K562 (cell line): Measurements from ENCODE around the gene CPLX4. TPM values are rescaled to one million over a fixed set of nuclear protein-coding genes. Genes with fewer than 3 reads are reported as not detected.

Experiments used
- ATAC-seq: fragments of 200-7000 bp; cut with Tn5 transposase; 3 replicates; pipeline ENCODE4 v1.9.1; 2020; ENCODE audit warnings: moderate library complexity
- BruUV-seq: library from RNA; stranded (reverse); fragments of 400-500 nt; replicated peaks from 2 replicates; lab custom pipeline; 2021; lab: Mats Ljungman, UMichigan
- CTCF ChIA-PET: fragments of 300-600 bp; formaldehyde crosslinking; extraction: SDS; loops from one replicate; lab custom pipeline; 2021; ENCODE audit warnings: low intra/inter-chr PET ratio; lab: Yijun Ruan, JAX
- POLR2A ChIA-PET: fragments of 300-600, 350-650 bp; sonication (Branson Sonifier 250); formaldehyde crosslinking; extraction: SDS; loops from one replicate; lab custom pipeline; 2021; ENCODE audit warnings: antibody characterized with exemption, inconsistent platforms; lab: Yijun Ruan, JAX
- DNase-seq, 4 experiments: peaks; one replicate each; pipeline versions ENCODE4 v3.0.0 to v3.0.0-alpha.2; 2011 to 2018; ENCODE audit warnings: low spot score in 3 of 4, mixed read lengths in 3 of 4; ENCODE audit errors: extremely low read depth in 1 of 4
- FAIRE-seq: peaks from 2 replicates; lab custom pipeline; 2011; peaks lifted over from hg19 to GRCh38; lab: Jason Lieb, UNC
- H2AFZ ChIP-seq: 2 replicates; pipeline ENCODE4 v1.6.0; 2011; ENCODE audit warnings: low read depth, low read length, control low read depth, inconsistent platforms
- H3K27ac ChIP-seq: fragments of 200-600 bp; 3 replicates; pipeline ENCODE4 v1.8.0; 2011; ENCODE audit warnings: low read depth, mild to moderate bottlenecking, control low read depth, inconsistent platforms, low read length, moderate library complexity, mixed read lengths; ENCODE audit errors: extremely low read depth
- H3K27me3 ChIP-seq, 2 experiments: fragments of 300-600 bp in 1 of 2; 2 replicates in 1 of 2; 3 replicates in 1 of 2; pipeline versions ENCODE4 v1.6.0 to v1.8.0; 2011; ENCODE audit warnings: inconsistent platforms in 2 of 2, low read length in 2 of 2, mild to moderate bottlenecking in 1 of 2, mixed read lengths in 1 of 2, moderate library complexity in 1 of 2; ENCODE audit not compliant: control insufficient read depth in 2 of 2, insufficient read depth in 2 of 2
- H3K36me3 ChIP-seq: fragments of 300-600 bp; 3 replicates; pipeline ENCODE4 v1.8.0; 2011; ENCODE audit warnings: mild to moderate bottlenecking, low read length, inconsistent platforms; ENCODE audit not compliant: control insufficient read depth, insufficient read depth
- H3K4me1 ChIP-seq, 2 experiments: fragments of 200-600 bp in 1 of 2; replicated peaks in 1 of 2; 2 replicates in 1 of 2; 3 replicates in 1 of 2; pipeline versions ENCODE4 v1.5.1 to v1.8.0; 2011; ENCODE audit warnings: inconsistent platforms in 2 of 2, low read length in 2 of 2, mild to moderate bottlenecking in 1 of 2, mixed read lengths in 1 of 2, moderate library complexity in 1 of 2; ENCODE audit not compliant: control insufficient read depth in 2 of 2, insufficient read depth in 2 of 2
- H3K4me2 ChIP-seq: 2 replicates; pipeline ENCODE4 v1.6.1; 2011; ENCODE audit warnings: low read length, control low read depth, inconsistent platforms, mixed read lengths; ENCODE audit not compliant: insufficient read depth
- H3K4me3 ChIP-seq: fragments of 200-600 bp; sonication (generic), shearing (Covaris generic); 2 replicates; pipeline ENCODE4 v1.5.1; 2016; ENCODE audit warnings: control low read depth, inconsistent platforms
- H3K79me2 ChIP-seq: fragments of 200-600 bp; 3 replicates; pipeline ENCODE4 v1.8.0; 2011; ENCODE audit warnings: low read length, inconsistent platforms; ENCODE audit not compliant: control insufficient read depth, insufficient read depth
- H3K9ac ChIP-seq, 2 experiments: 2 replicates each; pipeline versions ENCODE4 v1.6.0 to v1.6.1; 2011; ENCODE audit warnings: low read depth in 2 of 2, low read length in 2 of 2, control low read depth in 1 of 2, inconsistent platforms in 1 of 2, mild to moderate bottlenecking in 1 of 2, mixed read lengths in 1 of 2; ENCODE audit not compliant: insufficient read depth in 1 of 2
- H3K9me1 ChIP-seq: one replicate; pipeline ENCODE4 v1.6.0; 2011; ENCODE audit warnings: inconsistent platforms, mild to moderate bottlenecking, low read length, moderate library complexity; ENCODE audit not compliant: control insufficient read depth, insufficient read depth
- H3K9me3 ChIP-seq: replicated peaks from 2 replicates; pipeline ENCODE4 v1.5.1; 2011; ENCODE audit warnings: low read depth, low read length, inconsistent platforms; ENCODE audit not compliant: control insufficient read depth, insufficient read depth
- H4K20me1 ChIP-seq: replicated peaks from 2 replicates; pipeline ENCODE4 v1.6.1; 2011; ENCODE audit warnings: low read length, inconsistent platforms, mixed read lengths; ENCODE audit not compliant: control insufficient read depth, insufficient read depth
- BHLHE40 ChIP-seq: IDR thresholded peaks from 2 replicates; pipeline ENCODE4 v1.6.1; 2011; ENCODE audit warnings: low read length, improper control_type of control experiment
- DMBX1 ChIP-seq: fragments of 250-450 bp; sonication (Bioruptor Pico); IDR thresholded peaks from 2 replicates; pipeline ENCODE4 v1.8.0; 2022; ENCODE audit warnings: inconsistent platforms, mild to moderate bottlenecking, moderate library complexity, borderline replicate concordance
- GATAD2B ChIP-seq: fragments of 450-650 bp; IDR thresholded peaks from 2 replicates; pipeline ENCODE4 v1.6.1; 2017; ENCODE audit warnings: mild to moderate bottlenecking, borderline replicate concordance
- HDAC1 ChIP-seq, 2 experiments: fragments of 450-650 bp; IDR thresholded peaks; 2 replicates each; pipeline ENCODE4 v1.6.1; 2016 to 2017; ENCODE audit warnings: inconsistent platforms in 1 of 2, mild to moderate bottlenecking in 1 of 2, moderate library complexity in 1 of 2
- KAT2B ChIP-seq: IDR thresholded peaks from one replicate; pipeline ENCODE4 v1.6.1; 2012; ENCODE audit warnings: low read depth, mild to moderate bottlenecking, control low read depth, inconsistent platforms, low read length, moderate library complexity
- KDM5B ChIP-seq: fragments of 200-600 bp; sonication (generic); IDR thresholded peaks from 2 replicates; pipeline ENCODE4 v1.6.1; 2012; ENCODE audit warnings: low read depth, mild to moderate bottlenecking, moderate library complexity, low read length, control low read depth, inconsistent platforms; ENCODE audit not compliant: insufficient replicate concordance
- NELFE ChIP-seq: IDR thresholded peaks from 2 replicates; pipeline ENCODE4 v1.6.1; 2011; ENCODE audit warnings: mild to moderate bottlenecking; ENCODE audit not compliant: insufficient read depth, insufficient read length
- PYGO2 ChIP-seq: fragments of 450-650 bp; IDR thresholded peaks from 2 replicates; pipeline ENCODE4 v1.6.1; 2016; ENCODE audit warnings: mild to moderate bottlenecking, missing genetic modification characterization, moderate library complexity, missing compliant biosample characterization
- SLC30A9 ChIP-seq: fragments of 250-450 bp; sonication (Bioruptor Pico); IDR thresholded peaks from 2 replicates; pipeline ENCODE4 v1.8.0; 2022; ENCODE audit warnings: mild to moderate bottlenecking, moderate library complexity
- SMARCE1 ChIP-seq: fragments of 450-650 bp; IDR thresholded peaks from 2 replicates; pipeline ENCODE4 v1.7.1; 2016; ENCODE audit warnings: mild to moderate bottlenecking
- SP2 ChIP-seq: IDR thresholded peaks from 2 replicates; pipeline ENCODE4 v1.6.1; 2011; ENCODE audit warnings: mild to moderate bottlenecking, low read depth, low read length, moderate library complexity; ENCODE audit not compliant: poor library complexity, severe bottlenecking; ENCODE audit errors: extremely low read depth
- TFAM ChIP-seq: fragments of 250-450 bp; sonication (Bioruptor Pico); conservative IDR thresholded peaks from 2 replicates; pipeline ENCODE4 v1.5.0; 2021; ENCODE audit warnings: mild to moderate bottlenecking, moderate library complexity
- ZFP1 ChIP-seq: fragments of 450-650 bp; formaldehyde crosslinking; IDR thresholded peaks from 2 replicates; pipeline ENCODE4 v1.4.0; 2020; ENCODE audit warnings: mild to moderate bottlenecking, mixed read lengths
- ZNF184 ChIP-seq: sonication (generic); formaldehyde crosslinking; IDR thresholded peaks from 2 replicates; pipeline ENCODE4 v1.5.0; 2020; ENCODE audit warnings: missing genetic modification reagents
- ZNF274 ChIP-seq: IDR thresholded peaks from 2 replicates; pipeline ENCODE4 v1.6.1; 2011; ENCODE audit warnings: low read depth, mild to moderate bottlenecking, low read length, moderate library complexity, borderline replicate concordance
- WGBS: fragments of 100-300 bp; shearing (Covaris generic); methylation state at CpG from one replicate; pipeline ENCODE4 v1.1.6; 2016; ENCODE audit warnings: low coverage, mixed read lengths; ENCODE audit not compliant: insufficient coverage; ENCODE audit errors: missing lambda C conversion rate; 5-methylcytosine and 5-hydroxymethylcytosine counted together
- in situ Hi-C: fragments of 300-500 bp; cut with MboI; formaldehyde crosslinking; loops from 4 replicates; pipeline ENCODE4 v1.15.0; 2018; ENCODE audit warnings: inconsistent platforms, mixed read lengths
- intact Hi-C: fragments of 100-400 bp; cut with micrococcal nuclease; formaldehyde crosslinking; loops from 2 replicates; pipeline ENCODE4 v1.14.2; 2022
- polyA plus RNA-seq, 8 experiments: library from polyadenylated mRNA; depleted of rRNA in 4 of 8; stranded (reverse) in 5 of 8; unstranded in 3 of 8; fragments of >200 nt; fragmentation: Nextera tagmentation in 2 of 8; fragmentation: Illumina TruSeq in 1 of 8; extraction: Ambion mirVana in 2 of 8; extraction: Trizol in 1 of 8; gene quantifications; 2 replicates each; pipeline versions ENCODE4 v1.2.1 to v1.2.3, GENCODE V29; 2011 to 2014; ENCODE audit warnings: inconsistent platforms in 1 of 8, missing spikeins in 1 of 8
- total RNA-seq, 7 experiments: library from RNA; depleted of rRNA in 6 of 7; stranded (reverse); fragments of >200 nt in 6 of 7; fragmentation: Illumina TruSeq in 2 of 7; extraction: Trizol in 2 of 7; gene quantifications; 2 replicates each; pipeline versions ENCODE4 v1.2.1 to v1.2.3, GENCODE V29; 2011 to 2021; ENCODE audit warnings: low replicate concordance in 1 of 7
- TF ChIP-seq, protein P1 (sequence below): fragments of 450-650 bp; IDR thresholded peaks from 2 replicates; pipeline ENCODE4 v1.6.1; 2017; ENCODE audit warnings: antibody characterized with exemption, mild to moderate bottlenecking
- TF ChIP-seq, protein P2 (sequence below): fragments of 450-650 bp; IDR thresholded peaks from 2 replicates; pipeline ENCODE4 v1.6.1; 2016; ENCODE audit warnings: missing biosample characterization, missing genetic modification characterization

CPLX4 gene
- total and polyA plus RNA-seq, 9 of the 15 experiments (the other 6 are each of a cell fraction or from before 2014, with no cell fraction given), result not detected

DNA sequence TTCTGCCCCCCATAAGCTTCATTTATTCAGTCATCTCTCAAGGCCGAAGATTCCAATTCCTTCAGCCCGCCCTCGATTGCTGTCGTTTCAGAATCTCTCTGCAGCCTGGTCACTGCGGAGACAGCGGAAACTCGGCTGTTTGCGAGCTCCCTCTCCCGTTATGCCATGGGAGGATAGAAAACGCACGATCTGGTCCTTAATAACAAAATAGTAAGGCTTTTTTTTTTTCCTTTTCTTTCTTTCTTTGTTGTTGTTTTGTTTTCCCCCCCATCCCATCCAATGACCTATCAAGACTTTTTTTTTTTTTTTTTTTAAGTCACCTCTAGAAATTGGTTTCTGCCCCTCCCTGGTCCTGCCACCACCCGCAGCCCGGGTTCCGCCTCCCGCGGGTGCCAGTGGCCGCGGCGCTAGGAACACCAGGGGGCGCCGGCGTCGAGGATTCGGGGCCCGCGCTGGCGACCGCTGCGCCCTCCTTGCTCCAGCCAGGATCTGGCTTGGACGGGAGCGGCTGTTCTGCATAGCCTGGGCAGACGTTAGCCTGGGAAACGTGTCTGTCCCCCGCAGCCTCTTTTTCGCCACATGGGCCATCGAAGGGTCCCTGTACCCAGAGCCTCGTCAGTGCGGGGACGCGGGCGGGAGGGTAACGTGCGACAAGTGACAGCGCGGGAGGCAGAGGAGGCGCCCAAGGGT lies 10.1 kb downstream of the CPLX4 start:
- ATAC-seq, result peak; percentile 99
- Histone ChIP-seq H3K27ac (no peak overlapping the region), H3K79me2 (no peaks in the 10 kb centered on the region), H3K4me2 (peak overlapping the region; percentile 78), H3K36me3 (no peaks in the 10 kb centered on the region), H3K9me1 (no peaks in the 10 kb centered on the region), H3K4me1 (peaks cover 0 to 5% of the 10 kb centered on the region in 2 experiments; a peak in 2 of 5 replicates), H3K9ac (peak overlapping the region in 1 of 2 experiments; percentile 81; a peak in 2 of 4 replicates), H4K20me1 (no peaks in the 10 kb centered on the region), H2AFZ (peak overlapping the region; percentile 87), H3K4me3 (peak overlapping the region; percentile 28), H3K27me3 (peaks cover 3 to 17% of the 10 kb centered on the region in 2 experiments; a peak in 4 of 5 replicates), H3K9me3 (no peaks in the 10 kb centered on the region)
- ChIA-PET POLR2A (interaction anchor here (1.3 kb wide), 1 partner anchor 15 kb away, joined by 3 read pairs; no protein-coding TSS in a partner anchor), CTCF (interaction anchor here (0.6 to 2.9 kb wide), 7 partner anchors 15 to 1725 kb away, joined by 3 to 40 read pairs (median 3); no protein-coding TSS in a partner anchor)
- in situ Hi-C loops (no loop called here), intact Hi-C loops (loop anchor here (1.0 to 5.0 kb wide), 2 partner anchors 59 to 94 kb away; no protein-coding TSS in a partner anchor)
- no peak for FAIRE-seq
- BruUV-seq, result no TSS peak
- 0% methylated on average over 30 of the region's 46 CpGs for WGBS
- peak; percentile 67 to 71 (median 68) for DNase-seq
- TF ChIP-seq BHLHE40 (no peak), KAT2B (no peak), NELFE (no peak), TFAM (CRISPR knock-in tag) (no peak), ZNF184 (no peak), HDAC1 (IDR thresholded peaks at IDR 0.05) (no peak), GATAD2B (no peak), ZFP1 (CRISPR knock-in tag) (no peak), KDM5B (no peak), PYGO2 (tag) (no peak), SLC30A9 (CRISPR knock-in tag) (no peak), ZNF274 (no peak), SP2 (no peak), SMARCE1 (no peak), DMBX1 (CRISPR knock-in tag) (no peak)
- TF ChIP-seq, protein P1, sequence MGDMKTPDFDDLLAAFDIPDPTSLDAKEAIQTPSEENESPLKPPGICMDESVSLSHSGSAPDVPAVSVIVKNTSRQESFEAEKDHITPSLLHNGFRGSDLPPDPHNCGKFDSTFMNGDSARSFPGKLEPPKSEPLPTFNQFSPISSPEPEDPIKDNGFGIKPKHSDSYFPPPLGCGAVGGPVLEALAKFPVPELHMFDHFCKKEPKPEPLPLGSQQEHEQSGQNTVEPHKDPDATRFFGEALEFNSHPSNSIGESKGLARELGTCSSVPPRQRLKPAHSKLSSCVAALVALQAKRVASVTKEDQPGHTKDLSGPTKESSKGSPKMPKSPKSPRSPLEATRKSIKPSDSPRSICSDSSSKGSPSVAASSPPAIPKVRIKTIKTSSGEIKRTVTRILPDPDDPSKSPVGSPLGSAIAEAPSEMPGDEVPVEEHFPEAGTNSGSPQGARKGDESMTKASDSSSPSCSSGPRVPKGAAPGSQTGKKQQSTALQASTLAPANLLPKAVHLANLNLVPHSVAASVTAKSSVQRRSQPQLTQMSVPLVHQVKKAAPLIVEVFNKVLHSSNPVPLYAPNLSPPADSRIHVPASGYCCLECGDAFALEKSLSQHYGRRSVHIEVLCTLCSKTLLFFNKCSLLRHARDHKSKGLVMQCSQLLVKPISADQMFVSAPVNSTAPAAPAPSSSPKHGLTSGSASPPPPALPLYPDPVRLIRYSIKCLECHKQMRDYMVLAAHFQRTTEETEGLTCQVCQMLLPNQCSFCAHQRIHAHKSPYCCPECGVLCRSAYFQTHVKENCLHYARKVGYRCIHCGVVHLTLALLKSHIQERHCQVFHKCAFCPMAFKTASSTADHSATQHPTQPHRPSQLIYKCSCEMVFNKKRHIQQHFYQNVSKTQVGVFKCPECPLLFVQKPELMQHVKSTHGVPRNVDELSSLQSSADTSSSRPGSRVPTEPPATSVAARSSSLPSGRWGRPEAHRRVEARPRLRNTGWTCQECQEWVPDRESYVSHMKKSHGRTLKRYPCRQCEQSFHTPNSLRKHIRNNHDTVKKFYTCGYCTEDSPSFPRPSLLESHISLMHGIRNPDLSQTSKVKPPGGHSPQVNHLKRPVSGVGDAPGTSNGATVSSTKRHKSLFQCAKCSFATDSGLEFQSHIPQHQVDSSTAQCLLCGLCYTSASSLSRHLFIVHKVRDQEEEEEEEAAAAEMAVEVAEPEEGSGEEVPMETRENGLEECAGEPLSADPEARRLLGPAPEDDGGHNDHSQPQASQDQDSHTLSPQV, result no peak
- TF ChIP-seq, protein P2, sequence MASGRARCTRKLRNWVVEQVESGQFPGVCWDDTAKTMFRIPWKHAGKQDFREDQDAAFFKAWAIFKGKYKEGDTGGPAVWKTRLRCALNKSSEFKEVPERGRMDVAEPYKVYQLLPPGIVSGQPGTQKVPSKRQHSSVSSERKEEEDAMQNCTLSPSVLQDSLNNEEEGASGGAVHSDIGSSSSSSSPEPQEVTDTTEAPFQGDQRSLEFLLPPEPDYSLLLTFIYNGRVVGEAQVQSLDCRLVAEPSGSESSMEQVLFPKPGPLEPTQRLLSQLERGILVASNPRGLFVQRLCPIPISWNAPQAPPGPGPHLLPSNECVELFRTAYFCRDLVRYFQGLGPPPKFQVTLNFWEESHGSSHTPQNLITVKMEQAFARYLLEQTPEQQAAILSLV, result no peak
